HepG2 (cell line): ENCODE results near the gene NEK7. TPM values are rescaled to one million over a fixed set of nuclear protein-coding genes. Genes with fewer than 3 reads are reported as not detected.

ENCODE experiments used
- ATAC-seq: fragments of 200-7000 bp; cut with Tn5 transposase; 3 replicates; pipeline ENCODE4 v1.9.1; 2020; ENCODE audit warnings: mild to moderate bottlenecking, moderate library complexity
- BruUV-seq: library from RNA; stranded (reverse); fragments of 400-500 nt; replicated peaks from 2 replicates; lab custom pipeline; 2021; lab: Mats Ljungman, UMichigan
- CTCF ChIA-PET: fragments of 300-600 bp; formaldehyde crosslinking; extraction: SDS; loops from one replicate; lab custom pipeline; 2021; ENCODE audit warnings: low total read pairs, inconsistent platforms, low intra/inter-chr PET ratio; lab: Yijun Ruan, JAX
- POLR2A ChIA-PET: fragments of 350-600 bp; sonication (Branson Sonifier 250); formaldehyde crosslinking; loops from one replicate; lab custom pipeline; 2020; ENCODE audit warnings: antibody characterized with exemption, inconsistent platforms; lab: Yijun Ruan, JAX
- DNase-seq: peaks from one replicate; pipeline ENCODE4 v3.0.0-alpha.2; 2015; ENCODE audit warnings: low spot score
- FAIRE-seq: peaks from 3 replicates; lab custom pipeline; 2011; peaks lifted over from hg19 to GRCh38; lab: Jason Lieb, UNC
- H2AFZ ChIP-seq: one replicate; pipeline ENCODE4 v1.6.1; 2011; ENCODE audit warnings: low read length, inconsistent platforms
- H3K27ac ChIP-seq: fragments of 300-600 bp; 3 replicates; pipeline ENCODE4 v1.8.0; 2011; ENCODE audit warnings: mixed run types, mild to moderate bottlenecking, mixed read lengths, low read length, inconsistent platforms; ENCODE audit not compliant: insufficient read depth; ENCODE audit errors: extremely low read length
- H3K27me3 ChIP-seq, 2 experiments: fragments of 200-600 bp in 1 of 2; 2 replicates in 1 of 2; 3 replicates in 1 of 2; pipeline versions ENCODE4 v1.6.0 to v1.8.0; 2011; ENCODE audit warnings: low read length in 2 of 2, mild to moderate bottlenecking in 2 of 2, moderate library complexity in 2 of 2, inconsistent platforms in 1 of 2; ENCODE audit not compliant: insufficient read depth in 2 of 2, control insufficient read depth in 1 of 2
- H3K36me3 ChIP-seq, 2 experiments: fragments of 200-600 bp in 1 of 2; replicated peaks in 1 of 2; 2 replicates in 1 of 2; 3 replicates in 1 of 2; pipeline versions ENCODE4 v1.5.1 to v1.8.0; 2011; ENCODE audit warnings: low read length in 2 of 2, inconsistent platforms in 1 of 2; ENCODE audit not compliant: insufficient read depth in 2 of 2, control insufficient read depth in 1 of 2
- H3K4me1 ChIP-seq: 2 replicates; pipeline ENCODE4 v1.5.1; 2012; ENCODE audit warnings: low read length, inconsistent platforms; ENCODE audit not compliant: insufficient read depth
- H3K4me2 ChIP-seq: 2 replicates; pipeline ENCODE4 v1.6.0; 2011; ENCODE audit warnings: low read depth, low read length, inconsistent platforms
- H3K4me3 ChIP-seq, 3 experiments: fragments of 200-600 bp in 1 of 3; sonication (generic), shearing (Covaris generic) in 1 of 3; replicated peaks in 1 of 3; 2 replicates each; pipeline ENCODE4 v1.5.1; 2011 to 2016; ENCODE audit warnings: low read length in 3 of 3, inconsistent platforms in 2 of 3, low read depth in 2 of 3, mild to moderate bottlenecking in 2 of 3, control low read depth in 1 of 3, mixed read lengths in 1 of 3; ENCODE audit not compliant: insufficient read depth in 1 of 3
- H3K79me2 ChIP-seq: one replicate; pipeline ENCODE4 v1.6.1; 2011; ENCODE audit warnings: low read length, inconsistent platforms; ENCODE audit not compliant: insufficient read depth
- H3K9ac ChIP-seq: 2 replicates; pipeline ENCODE4 v1.6.0; 2011; ENCODE audit warnings: mild to moderate bottlenecking, low read depth, low read length, inconsistent platforms; ENCODE audit not compliant: insufficient read depth
- H3K9me3 ChIP-seq: 2 replicates; pipeline ENCODE4 v1.5.1; 2012; ENCODE audit warnings: mild to moderate bottlenecking, low read length
- H4K20me1 ChIP-seq: 2 replicates; pipeline ENCODE4 v1.6.0; 2011; ENCODE audit warnings: inconsistent platforms, mild to moderate bottlenecking, low read length, moderate library complexity; ENCODE audit not compliant: insufficient read depth
- CSRNP1 ChIP-seq: sonication (generic); formaldehyde crosslinking; IDR thresholded peaks from 2 replicates; pipeline ENCODE4 v1.8.1; 2023; ENCODE audit warnings: mild to moderate bottlenecking, missing genetic modification reagents
- STAT5B ChIP-seq: sonication (generic); formaldehyde crosslinking; IDR thresholded peaks from 2 replicates; pipeline ENCODE4 v1.4.0; 2020; ENCODE audit warnings: missing genetic modification reagents
- STAT6 ChIP-seq: sonication (generic); formaldehyde crosslinking; IDR thresholded peaks from 2 replicates; pipeline ENCODE4 v1.4.0; 2020; ENCODE audit warnings: missing genetic modification reagents, mild to moderate bottlenecking, borderline replicate concordance
- THYN1 ChIP-seq: sonication (generic); formaldehyde crosslinking; IDR thresholded peaks from 2 replicates; pipeline ENCODE4 v1.8.1; 2023; ENCODE audit warnings: low read depth, mild to moderate bottlenecking, moderate library complexity, missing genetic modification reagents, borderline replicate concordance
- ZNF530 ChIP-seq: sonication (generic); formaldehyde crosslinking; IDR thresholded peaks from 2 replicates; pipeline ENCODE4 v1.5.0; 2020; ENCODE audit warnings: low read depth, mild to moderate bottlenecking, missing genetic modification reagents
- ZNF552 ChIP-seq: sonication (generic); formaldehyde crosslinking; IDR thresholded peaks from 2 replicates; pipeline ENCODE4 v1.9.0; 2022; ENCODE audit warnings: missing genetic modification reagents, mild to moderate bottlenecking, borderline replicate concordance
- ZNF614 ChIP-seq: IDR thresholded peaks from 2 replicates; pipeline ENCODE4 v1.6.1; 2018; ENCODE audit warnings: missing biosample characterization, missing genetic modification reagents, inconsistent platforms, borderline replicate concordance
- ZNF703 ChIP-seq: sonication (generic); formaldehyde crosslinking; IDR thresholded peaks from 2 replicates; pipeline ENCODE4 v1.5.1; 2020; ENCODE audit warnings: missing genetic modification reagents, mild to moderate bottlenecking, moderate library complexity, borderline replicate concordance
- ZNF784 ChIP-seq: sonication (generic); formaldehyde crosslinking; IDR thresholded peaks from 2 replicates; pipeline ENCODE4 v1.5.1; 2020; ENCODE audit warnings: missing genetic modification reagents, mild to moderate bottlenecking, borderline replicate concordance
- ZNF788 ChIP-seq: sonication (generic); formaldehyde crosslinking; IDR thresholded peaks from 2 replicates; pipeline ENCODE4 v1.5.0; 2020; ENCODE audit warnings: mild to moderate bottlenecking, missing genetic modification reagents, borderline replicate concordance
- ZSCAN22 ChIP-seq: sonication (generic); formaldehyde crosslinking; IDR thresholded peaks from 2 replicates; pipeline ENCODE4 v1.4.0; 2020; ENCODE audit warnings: mild to moderate bottlenecking, missing genetic modification reagents
- ZUFSP ChIP-seq: sonication (generic); formaldehyde crosslinking; IDR thresholded peaks from 2 replicates; pipeline ENCODE4 v1.9.0; 2021; ENCODE audit warnings: missing genetic modification reagents, mild to moderate bottlenecking, borderline replicate concordance
- WGBS: methylation state at CpG from one replicate; pipeline ENCODE4 v1.1.6; 2017; ENCODE audit warnings: low lambda C conversion rate; 5-methylcytosine and 5-hydroxymethylcytosine counted together
- in situ Hi-C: cut with HindIII; loops from 2 replicates; pipeline ENCODE4 v1.10.0; 2017; ENCODE audit warnings: low pct_unique_long_range_greater_than_20kb; ENCODE audit not compliant: extremely low pct_ligation_motif_present
- intact Hi-C: fragments of 100-400 bp; cut with micrococcal nuclease; formaldehyde crosslinking; loops from one replicate; pipeline ENCODE4 v1.10.0; 2022; ENCODE audit not compliant: unreplicated experiment
- polyA plus RNA-seq, 8 experiments: library from polyadenylated mRNA; depleted of rRNA in 3 of 8; stranded (reverse) in 7 of 8; unstranded in 1 of 8; fragments of >200 nt; fragmentation: Illumina TruSeq in 4 of 8; extraction: Trizol in 4 of 8; gene quantifications; 2 replicates each; pipeline versions ENCODE4 v1.2.1 to v1.2.3, GENCODE V29; 2011 to 2016; ENCODE audit warnings: low read depth in 4 of 8, missing spikeins in 1 of 8, mixed read lengths in 1 of 8; ENCODE audit not compliant: insufficient read depth in 1 of 8
- total RNA-seq, 5 experiments: library from RNA; depleted of rRNA; stranded (reverse); fragments of >200 nt; fragmentation: Illumina TruSeq; extraction: Trizol; gene quantifications; 2 replicates each; pipeline ENCODE4 v1.2.3, GENCODE V29; 2016; ENCODE audit warnings: low read depth in 1 of 5

The NEK7 gene
- total and polyA plus RNA-seq, 2 of the 13 experiments (the other 11 are each of a cell fraction or from before 2014, with no cell fraction given) = 18.1 to 19.2 TPM

- TF ChIP-seq ZUFSP (CRISPR knock-in tag) (no peak), ZNF703 (CRISPR knock-in tag) (no peak), ZNF614 (CRISPR knock-in tag) (no peak), ZNF552 (CRISPR knock-in tag) (no peak), ZNF788 (CRISPR knock-in tag) (no peak), ZSCAN22 (CRISPR knock-in tag) (no peak)
Measured at GRCh38 chr1:198363625-198364151, 206.9 kb downstream of the NEK7 start (continued).

GRCh38 chr1:198364471-198364870 lies 207.7 kb downstream of the NEK7 start:
- no peak overlapping the region for H3K4me3 ChIP-seq
- H3K27me3 ChIP-seq = no peaks in the 10 kb centered on the region
- 21% methylated on average over 2 of the region's 2 CpGs for WGBS
- ChIA-PET CTCF (no interaction called here), POLR2A (no interaction called here)
- DNase-seq = no peak
- H3K4me1 ChIP-seq = no peaks in the 10 kb centered on the region
- no peaks in the 10 kb centered on the region for H3K36me3 ChIP-seq
- intact Hi-C loops = no loop called here
- no peak for FAIRE-seq
- H3K9me3 ChIP-seq = no peaks in the 10 kb centered on the region
- no peak overlapping the region for H3K9ac ChIP-seq
- no peak overlapping the region for H2AFZ ChIP-seq
- no peak overlapping the region for H3K4me2 ChIP-seq
- no TSS peak for BruUV-seq
- in situ Hi-C loops = no loop called here
- no peaks in the 10 kb centered on the region for H3K79me2 ChIP-seq
- ATAC-seq = no peak
- H4K20me1 ChIP-seq = no peaks in the 10 kb centered on the region
- H3K27ac ChIP-seq = no peak overlapping the region
- TF ChIP-seq STAT5B (CRISPR knock-in tag) (no peak), THYN1 (no peak), ZNF530 (CRISPR knock-in tag) (no peak), STAT6 (CRISPR knock-in tag) (no peak), ZNF784 (CRISPR knock-in tag) (no peak), CSRNP1 (no peak)
